Testis (tissue), 3 donors: ENCODE measurements around the gene TTC28. TPM values are rescaled to one million over a fixed set of nuclear protein-coding genes. Genes with fewer than 3 reads are reported as not detected.

Experiments
- DNase-seq: peaks from one replicate; pipeline ENCODE4 v3.0.0-alpha.2; 2019
- H3K27ac ChIP-seq, 2 donors: fragments of 200-600 bp; sonication (generic); one replicate each; pipeline ENCODE4 v1.5.1; 2019
- H3K27me3 ChIP-seq: fragments of 200-600 bp; sonication (generic); one replicate; pipeline ENCODE4 v1.5.1; 2019
- H3K36me3 ChIP-seq: fragments of 200-600 bp; sonication (generic); one replicate; pipeline ENCODE4 v1.5.1; 2017; ENCODE audit warnings: low read depth; ENCODE audit errors: missing control alignments
- H3K4me1 ChIP-seq: fragments of 200-600 bp; sonication (generic); one replicate; pipeline ENCODE4 v1.5.1; 2019
- H3K4me3 ChIP-seq, 2 donors: fragments of 200-600 bp; sonication (generic); one replicate each; pipeline ENCODE4 v1.5.1; 2017 to 2019
- H3K9me3 ChIP-seq: fragments of 200-600 bp; sonication (generic); one replicate; pipeline ENCODE4 v1.5.1; 2017
- POLR2A ChIP-seq: fragments of 450-650 bp; IDR thresholded peaks from one replicate; pipeline ENCODE4 v1.6.1; 2017; ENCODE audit warnings: antibody characterized with exemption, mild to moderate bottlenecking, moderate library complexity
- WGBS, 2 donors: methylation state at CpG; one replicate each; pipeline ENCODE4 v1.1.5; 2018; 5-methylcytosine and 5-hydroxymethylcytosine counted together
- intact Hi-C: fragments of 100-400 bp; cut with DNase I; formaldehyde crosslinking; loops from one replicate; pipeline ENCODE4 v1.15.1; 2023; ENCODE audit warnings: low total_unique reads
- polyA plus RNA-seq: library from polyadenylated mRNA; stranded (reverse); fragments of 350-450 nt; fragmentation: Illumina TruSeq; extraction: RNeasy Lipid Tissue Mini Kit (QIAGEN cat#74804); gene quantifications from one replicate; pipeline ENCODE4 v1.2.3, GENCODE V29; 2014; ENCODE audit warnings: low read depth, low replicate concordance; ENCODE audit not compliant: insufficient read depth
- total RNA-seq, 2 donors: library from RNA; depleted of rRNA; stranded (reverse); fragments of >200 nt; gene quantifications; one replicate each; pipeline ENCODE4 v1.2.3, GENCODE V29; 2016
- TF ChIP-seq, protein P1 (sequence below), 3 experiments: fragments of 450-650 bp in 2 of 3; fragments of 200-600 bp in 1 of 3; sonication (generic) in 1 of 3; IDR thresholded peaks; one replicate each; pipeline ENCODE4 v1.5.1; 2016 to 2019; ENCODE audit warnings: antibody characterized with exemption in 3 of 3, mild to moderate bottlenecking in 2 of 3, moderate library complexity in 1 of 3

The TTC28 gene
- total and polyA plus RNA-seq, 3 donors from 2014 or later = 29.4 to 121 (median 75.5) TPM

- H3K27ac ChIP-seq = no peak overlapping the region
- no peaks in the 10 kb centered on the region for H3K9me3 ChIP-seq
- H3K36me3 ChIP-seq = no peaks in the 10 kb centered on the region
- H3K27me3 ChIP-seq = no peaks in the 10 kb centered on the region
- no peak overlapping the region for H3K4me3 ChIP-seq
- no peaks in the 10 kb centered on the region for H3K4me1 ChIP-seq
- no peak for TF ChIP-seq POLR2A
- TF ChIP-seq, protein P1, sequence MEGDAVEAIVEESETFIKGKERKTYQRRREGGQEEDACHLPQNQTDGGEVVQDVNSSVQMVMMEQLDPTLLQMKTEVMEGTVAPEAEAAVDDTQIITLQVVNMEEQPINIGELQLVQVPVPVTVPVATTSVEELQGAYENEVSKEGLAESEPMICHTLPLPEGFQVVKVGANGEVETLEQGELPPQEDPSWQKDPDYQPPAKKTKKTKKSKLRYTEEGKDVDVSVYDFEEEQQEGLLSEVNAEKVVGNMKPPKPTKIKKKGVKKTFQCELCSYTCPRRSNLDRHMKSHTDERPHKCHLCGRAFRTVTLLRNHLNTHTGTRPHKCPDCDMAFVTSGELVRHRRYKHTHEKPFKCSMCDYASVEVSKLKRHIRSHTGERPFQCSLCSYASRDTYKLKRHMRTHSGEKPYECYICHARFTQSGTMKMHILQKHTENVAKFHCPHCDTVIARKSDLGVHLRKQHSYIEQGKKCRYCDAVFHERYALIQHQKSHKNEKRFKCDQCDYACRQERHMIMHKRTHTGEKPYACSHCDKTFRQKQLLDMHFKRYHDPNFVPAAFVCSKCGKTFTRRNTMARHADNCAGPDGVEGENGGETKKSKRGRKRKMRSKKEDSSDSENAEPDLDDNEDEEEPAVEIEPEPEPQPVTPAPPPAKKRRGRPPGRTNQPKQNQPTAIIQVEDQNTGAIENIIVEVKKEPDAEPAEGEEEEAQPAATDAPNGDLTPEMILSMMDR (IDR thresholded peaks at IDR 0.05) = no peak
- intact Hi-C loops = no loop called here
- no peak for DNase-seq
Measured at GRCh38 chr22:28360939-28361338, 318.7 kb downstream of the TTC28 start.

- no peak overlapping the region for H3K4me3 ChIP-seq
- H3K4me1 ChIP-seq = no peaks in the 10 kb centered on the region
- no peaks in the 10 kb centered on the region for H3K27me3 ChIP-seq
- intact Hi-C loops = no loop called here
- 73 to 82% methylated on average over 2 of the region's 2 CpGs for WGBS, 2 donors
- no peaks in the 10 kb centered on the region for H3K9me3 ChIP-seq
- H3K36me3 ChIP-seq = no peaks in the 10 kb centered on the region
- TF ChIP-seq, protein P1 (IDR thresholded peaks at IDR 0.05) = no peak
- TF ChIP-seq POLR2A = no peak
- no peak for DNase-seq
- H3K27ac ChIP-seq = no peak overlapping the region
Measured at GRCh38 chr22:28358312-28358711, 321.3 kb downstream of the TTC28 start.

DNA sequence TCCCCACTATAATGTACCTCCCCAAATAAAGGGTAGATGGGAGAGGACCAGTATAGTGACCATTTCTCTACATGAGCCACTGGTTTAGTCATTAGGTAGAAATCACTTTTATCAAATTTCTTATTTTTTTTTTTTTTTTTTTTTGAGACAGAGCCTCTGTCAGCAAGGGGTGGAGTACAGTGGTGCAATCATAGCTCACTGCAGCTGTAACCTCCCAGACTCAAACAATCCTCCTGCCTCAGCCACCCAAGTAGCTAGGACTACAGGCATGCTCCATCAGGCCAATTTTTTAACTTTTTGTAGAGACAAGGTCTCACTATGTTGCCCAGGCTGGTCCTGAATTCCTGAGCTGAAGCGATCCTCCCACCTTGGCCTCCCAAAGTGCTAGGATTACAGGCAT lies 322.4 kb downstream of the TTC28 start:
- no peak overlapping the region for H3K4me3 ChIP-seq
- H3K27ac ChIP-seq = no peak overlapping the region
- H3K27me3 ChIP-seq = no peaks in the 10 kb centered on the region
- 91 to 96% methylated on average over 1 of the region's 1 CpG for WGBS, 2 donors
- intact Hi-C loops = no loop called here
- no peaks in the 10 kb centered on the region for H3K4me1 ChIP-seq
- no peak for DNase-seq
- no peak for TF ChIP-seq POLR2A
- TF ChIP-seq, protein P1 (IDR thresholded peaks at IDR 0.05) = no peak
- no peaks in the 10 kb centered on the region for H3K9me3 ChIP-seq
- no peaks in the 10 kb centered on the region for H3K36me3 ChIP-seq

- no peak overlapping the region for H3K4me3 ChIP-seq
- intact Hi-C loops = no loop called here
- H3K9me3 ChIP-seq = no peaks in the 10 kb centered on the region
- H3K36me3 ChIP-seq = no peaks in the 10 kb centered on the region
- H3K27me3 ChIP-seq = no peaks in the 10 kb centered on the region
- WGBS, 2 donors = 41 to 48% methylated on average over 2 of the region's 2 CpGs
- no peak for DNase-seq
- no peak for TF ChIP-seq POLR2A
- TF ChIP-seq, protein P1 (IDR thresholded peaks at IDR 0.05) = no peak
- H3K4me1 ChIP-seq = no peaks in the 10 kb centered on the region
- no peak overlapping the region for H3K27ac ChIP-seq
Measured at GRCh38 chr22:28351476-28351875, 328.2 kb downstream of the TTC28 start.
